ENCODE measurements around the gene RERE.

Gene RERE

GRCh38 chr1:8745749-8746390 is 71.6 kb downstream of the RERE start:
- TF ChIP-seq CTCF (IDR thresholded peaks at IDR 0.05; ENCODE audit: insufficient read depth, low read length, missing control alignments), result no peak
- H3K4me3 ChIP-seq (ENCODE audit: low read depth, low read length), result no peak overlapping the region
- no peak for DNase-seq (ENCODE audit: low read depth, low spot score)
- ChIA-PET CTCF (interaction anchor here (1.3 to 17.2 kb wide), 2 partner anchors 19 to 104 kb away, joined by 3 to 161 read pairs; no protein-coding TSS in a partner anchor), POLR2A (no interaction called here)

- no peak overlapping the region for H3K4me3 ChIP-seq (ENCODE audit: low read depth, low read length)
- POLR2A ChIA-PET, result no interaction called here
- CTCF ChIA-PET, result interaction anchor here (0.6 to 17.2 kb wide), 2 partner anchors 19 to 107 kb away, joined by 3 to 161 read pairs; no protein-coding TSS in a partner anchor
- TF ChIP-seq CTCF (IDR thresholded peaks at IDR 0.05; ENCODE audit: insufficient read depth, low read length, missing control alignments), result no peak
- DNase-seq (ENCODE audit: low read depth, low spot score), result no peak
Observed at GRCh38 chr1:8745346-8745745, 72.1 kb downstream of the RERE start.

- TF ChIP-seq CTCF (IDR thresholded peaks at IDR 0.05; ENCODE audit: insufficient read depth, low read length, missing control alignments), result no peak
- no peak for DNase-seq (ENCODE audit: low read depth, low spot score)
- H3K4me3 ChIP-seq (ENCODE audit: low read depth, low read length), result no peak overlapping the region
- ChIA-PET CTCF (interaction anchor here (1.6 to 17.2 kb wide), 2 partner anchors 16 to 107 kb away, joined by 4 to 161 read pairs; no protein-coding TSS in a partner anchor), POLR2A (no interaction called here)
Observed at GRCh38 chr1:8742022-8742924, 75.2 kb downstream of the RERE start.

GRCh38 chr1:8740034-8740449 is 77.4 kb downstream of the RERE start:
- CTCF ChIA-PET, result interaction anchor here (1.2 to 17.2 kb wide), 5 partner anchors 9 to 179 kb away, joined by 4 to 161 read pairs (median 8); no protein-coding TSS in a partner anchor
- no peak for TF ChIP-seq CTCF (IDR thresholded peaks at IDR 0.05; ENCODE audit: insufficient read depth, low read length, missing control alignments)
- no peak overlapping the region for H3K4me3 ChIP-seq (ENCODE audit: low read depth, low read length)
- peak; percentile 36 for DNase-seq (ENCODE audit: low read depth, low spot score)
- POLR2A ChIA-PET, result no interaction called here

- CTCF ChIA-PET, result interaction anchor here (0.6 to 17.2 kb wide), 4 partner anchors 13 to 178 kb away, joined by 3 to 161 read pairs (median 6); no protein-coding TSS in a partner anchor
- POLR2A ChIA-PET, result no interaction called here
Observed at GRCh38 chr1:8739377-8739776, 78.1 kb downstream of the RERE start.

More at GRCh38 chr1:8739377-8739776, 78.1 kb downstream of the RERE start:
- no peak overlapping the region for H3K4me3 ChIP-seq (ENCODE audit: low read depth, low read length)
- DNase-seq (ENCODE audit: low read depth, low spot score), result no peak
- no peak for TF ChIP-seq CTCF (IDR thresholded peaks at IDR 0.05; ENCODE audit: insufficient read depth, low read length, missing control alignments)

Data from AG04449 (cell line).